ENCODE results near the gene MTA1.

The MTA1 gene

DNA sequence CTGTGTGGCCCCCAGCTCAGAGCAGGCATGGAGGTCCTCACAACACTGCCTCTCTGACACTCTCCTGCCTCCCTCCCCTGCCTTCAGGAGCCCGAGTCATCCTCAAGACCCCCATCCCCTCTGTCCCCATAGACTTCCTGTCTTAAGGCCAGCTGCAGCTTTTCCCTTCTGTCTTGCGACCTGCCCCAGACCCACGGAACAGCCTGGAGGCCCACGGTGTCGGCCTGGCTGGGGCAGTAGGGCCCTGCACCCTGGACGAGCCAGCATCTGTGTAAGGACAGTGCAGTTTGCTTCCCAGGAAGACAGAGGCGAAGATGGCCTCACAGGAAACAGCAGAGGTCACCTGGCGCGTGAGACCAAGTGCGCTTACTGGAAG is 81.1 kb downstream of the MTA1 start:
- DNase-seq, result no peak

DNA sequence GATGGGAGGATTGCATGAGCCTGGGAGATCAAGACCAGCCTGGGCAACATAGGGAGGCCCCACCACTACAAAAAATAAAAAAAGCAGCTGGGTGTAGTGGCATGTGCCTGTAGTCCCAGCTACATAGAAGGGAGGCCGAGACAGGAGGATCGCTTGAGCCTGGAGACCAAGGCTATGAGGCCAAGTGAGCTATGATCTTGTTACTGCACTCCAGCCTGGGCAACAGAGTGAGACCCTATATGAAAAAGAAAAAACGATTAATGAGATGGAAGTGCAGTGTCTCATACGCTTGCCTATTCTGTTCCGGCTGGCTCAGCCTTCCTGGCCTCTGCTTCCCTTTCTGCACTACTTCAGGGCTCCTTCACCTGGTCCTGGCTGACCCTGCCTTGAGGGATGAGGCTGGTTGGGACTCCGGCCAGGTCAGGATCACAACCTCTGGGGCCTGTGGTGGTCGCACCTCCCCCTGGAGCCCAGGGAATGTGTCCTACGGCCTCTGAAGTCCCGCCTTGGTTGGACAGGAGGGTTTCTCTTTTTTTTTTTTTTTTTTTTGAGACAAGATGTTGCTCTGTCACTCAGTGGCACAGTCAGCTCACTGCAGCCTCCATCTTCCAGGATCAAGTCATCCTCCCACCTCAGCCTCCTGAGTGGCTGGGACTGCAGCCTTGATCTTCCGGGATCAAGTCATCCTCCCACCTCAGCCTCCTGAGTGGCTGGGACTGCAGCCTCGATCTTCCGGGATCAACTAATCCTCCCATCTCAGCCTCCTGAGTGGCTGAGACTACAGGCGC is 82.1 kb downstream of the MTA1 start:
- peak in 1 of 5 donors; percentile 10 for DNase-seq

DNA sequence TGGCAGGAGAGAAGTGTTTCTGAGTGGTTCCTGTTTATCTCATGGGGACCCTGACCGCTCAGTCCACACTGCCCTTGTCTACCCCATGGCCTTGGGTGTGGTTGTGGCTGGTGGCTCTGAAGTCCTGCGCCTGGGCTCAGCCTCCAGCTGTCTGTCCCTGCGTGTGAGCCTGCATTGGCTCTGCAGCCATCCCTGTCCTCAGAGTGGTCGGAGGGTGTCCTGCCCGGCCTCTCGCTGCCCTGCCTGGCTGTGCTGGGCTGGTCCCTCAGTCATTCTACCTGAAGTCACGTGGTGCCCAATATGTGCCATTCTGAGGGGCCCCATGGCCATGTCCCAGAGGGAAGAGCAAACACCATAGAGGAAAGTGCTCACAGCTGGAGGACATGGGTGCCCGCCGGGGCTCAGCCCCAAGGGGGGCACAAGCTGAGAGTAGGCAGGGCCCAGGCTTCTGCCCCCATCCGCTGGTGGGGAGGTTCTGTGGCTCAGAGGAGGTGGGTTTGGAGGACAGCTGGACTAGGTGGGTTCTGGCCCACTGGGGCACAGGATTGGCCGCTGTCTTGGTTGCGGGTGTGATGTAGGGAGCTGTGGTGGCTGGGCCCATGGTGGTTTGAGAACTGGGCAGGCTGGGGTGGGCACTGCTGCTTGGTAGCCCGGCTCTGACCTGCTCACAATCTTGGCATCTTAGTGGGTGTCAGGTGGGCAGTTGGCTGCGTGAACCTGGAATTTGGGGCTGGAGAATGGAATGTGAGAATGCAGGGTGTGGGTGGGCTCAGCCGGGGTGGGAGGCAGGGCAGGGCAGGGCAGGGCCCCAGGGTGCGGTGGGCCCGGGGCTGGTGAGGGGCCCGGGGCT is 83.0 kb downstream of the MTA1 start:
- DNase-seq, result peak in 1 of 5 donors; percentile 13

DNA sequence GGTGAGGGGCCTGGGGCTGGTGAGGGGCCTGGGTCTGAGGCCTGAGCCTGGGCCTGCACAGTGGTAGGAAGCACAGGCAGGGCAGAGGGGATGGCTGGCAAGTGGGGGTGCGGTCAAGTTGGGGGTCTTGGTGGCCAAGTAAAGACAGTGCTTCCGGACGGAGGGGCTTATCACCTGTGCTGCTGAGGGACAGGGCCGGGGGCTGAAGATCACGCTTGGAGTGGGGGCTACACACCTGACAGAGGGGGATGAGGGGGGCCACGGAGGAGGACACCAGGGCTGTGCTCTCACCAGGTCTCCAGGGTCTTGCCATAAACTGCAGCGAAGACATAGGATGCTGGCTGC is 83.6 kb downstream of the MTA1 start:
- no peak for DNase-seq

DNA sequence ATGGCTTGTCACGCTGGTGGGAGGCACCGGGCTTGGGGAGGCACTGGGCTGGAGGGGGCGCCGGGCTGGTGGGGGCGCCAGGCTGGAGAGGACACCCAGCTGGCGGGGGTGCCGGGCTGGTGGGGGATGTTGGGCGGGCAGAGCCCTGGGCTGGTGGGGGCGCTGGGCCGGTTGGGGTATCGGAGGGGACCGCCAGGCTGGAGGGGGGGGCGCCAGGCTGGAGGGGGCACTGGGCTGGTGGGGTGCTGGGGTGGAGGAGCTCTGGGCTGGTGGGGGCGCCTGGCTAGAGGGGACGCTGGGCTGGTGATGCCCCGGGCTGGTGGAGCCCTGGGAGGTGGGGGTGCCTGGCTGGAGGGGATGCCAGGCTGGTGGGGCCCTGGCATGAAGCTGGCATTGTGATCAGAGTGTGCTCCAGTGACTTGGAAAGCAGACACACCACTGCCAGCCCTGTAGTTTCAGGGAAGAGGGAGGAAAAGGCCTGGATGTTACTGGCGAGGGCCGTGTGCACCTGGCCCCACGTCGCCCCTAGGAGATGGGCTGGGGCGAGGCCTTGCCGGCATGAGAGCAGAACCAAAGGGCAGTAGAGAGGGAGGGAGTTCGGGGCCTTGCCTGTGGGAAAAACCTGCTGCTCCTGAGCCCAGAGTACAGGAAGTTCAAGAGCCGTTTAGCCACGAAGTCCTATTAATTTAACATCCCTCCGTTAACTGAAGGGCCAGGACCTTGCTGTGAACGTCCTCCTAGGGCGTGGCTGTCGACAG is 84.5 kb downstream of the MTA1 start:
- DNase-seq, result peak in 1 of 5 donors; percentile 20

DNA sequence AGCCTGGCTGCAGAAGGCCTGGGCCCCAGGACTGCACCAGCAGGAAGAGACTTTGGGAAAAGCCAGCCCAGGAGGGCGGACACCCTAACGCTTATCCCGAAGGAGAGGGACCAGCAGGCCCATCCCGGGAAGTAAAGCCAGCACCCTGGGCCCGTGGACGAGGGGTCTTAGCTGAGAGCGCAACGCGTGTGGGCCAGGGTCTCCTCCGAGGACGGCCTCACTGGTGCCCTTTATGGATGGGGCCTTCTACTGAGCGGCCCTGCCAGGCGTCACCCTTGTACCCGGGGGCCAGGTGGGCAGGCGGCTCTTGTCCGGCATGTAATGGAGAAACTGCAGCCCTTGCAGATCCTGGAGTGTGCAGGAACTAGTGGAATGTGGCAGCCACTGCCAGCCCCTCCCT is 85.5 kb downstream of the MTA1 start:
- peak in 1 of 5 donors; percentile 13 for DNase-seq

DNA sequence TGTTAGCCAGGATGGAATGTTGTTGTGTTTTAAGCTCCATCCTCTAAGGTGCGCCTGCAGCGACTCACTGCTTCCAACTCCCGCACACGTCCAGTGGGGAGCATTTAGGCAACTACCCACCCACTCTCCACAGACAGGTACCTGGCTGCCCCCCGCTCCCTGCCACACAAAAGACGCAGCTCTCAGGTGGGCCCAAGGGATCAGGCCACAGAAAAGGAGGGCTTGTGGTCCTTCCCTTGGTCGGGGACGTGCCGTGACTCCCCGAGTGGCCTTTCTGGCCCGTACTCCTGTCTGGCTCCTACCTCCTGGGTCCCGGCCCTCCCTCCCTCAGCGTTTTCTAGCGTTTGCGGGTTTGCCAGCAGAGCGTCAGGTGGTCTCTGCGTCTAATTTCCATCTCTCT is 87.6 kb downstream of the MTA1 start:
- DNase-seq, result no peak

DNA sequence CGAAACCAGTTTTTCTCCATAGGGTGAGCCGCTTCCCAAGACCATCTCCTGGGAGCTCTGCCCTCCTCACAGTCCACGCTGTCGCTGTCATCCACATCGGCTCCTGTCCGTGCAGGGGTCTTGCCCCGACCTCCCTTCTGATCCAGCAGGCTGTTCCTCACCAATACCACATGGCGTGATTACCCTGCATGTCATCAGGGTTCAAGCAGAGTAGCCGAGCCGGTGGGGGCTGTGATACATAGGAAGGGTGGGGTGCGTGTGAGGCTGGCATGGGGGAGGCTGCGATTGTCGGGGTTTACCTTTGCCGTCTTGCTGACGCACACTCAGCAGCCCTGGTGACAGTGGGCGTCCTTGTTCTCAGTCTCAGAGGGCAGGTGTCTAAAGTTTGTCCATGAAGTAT is 88.4 kb downstream of the MTA1 start:
- peak in 1 of 5 donors; percentile 12 for DNase-seq

DNA sequence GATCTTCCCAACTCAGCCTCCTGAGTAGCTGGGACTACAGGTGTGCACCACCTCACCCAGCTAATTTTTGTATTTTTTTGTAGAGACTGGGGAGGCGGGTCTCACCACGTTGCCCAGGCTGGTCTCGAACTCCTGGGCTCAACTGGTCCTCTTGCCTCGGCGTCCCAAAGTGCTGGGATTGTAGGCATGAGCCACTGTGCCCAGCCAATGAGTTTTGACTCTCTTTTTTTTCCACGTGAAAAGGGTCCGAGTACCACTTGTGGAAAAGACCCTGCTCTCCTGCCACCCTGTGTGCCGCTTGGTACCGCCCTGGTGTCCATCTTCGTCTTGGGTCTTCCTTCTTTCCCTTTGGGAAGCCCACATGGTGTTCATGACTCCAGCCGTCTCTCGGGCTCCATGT is 89.0 kb downstream of the MTA1 start:
- DNase-seq, result no peak

DNA sequence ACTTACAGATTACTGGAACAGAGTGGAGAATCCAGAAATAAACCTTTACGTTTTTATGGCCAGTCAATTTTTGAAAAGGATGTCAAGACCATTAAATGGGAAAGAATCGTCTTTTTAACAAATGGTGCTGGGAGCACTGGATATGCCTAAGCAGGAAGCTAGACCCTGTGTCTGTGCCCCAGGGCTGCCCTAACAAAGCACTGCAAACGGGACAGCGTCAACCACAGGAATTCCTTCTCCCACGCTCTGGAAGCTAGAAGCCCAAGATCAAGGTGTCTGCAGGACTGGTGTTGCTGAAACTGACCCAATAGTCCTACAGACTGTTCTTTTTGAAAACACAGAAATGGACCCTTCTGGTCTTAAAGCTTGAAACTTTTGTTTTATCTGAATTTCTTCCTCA is 97.5 kb downstream of the MTA1 start:
- DNase-seq, result no peak

DNA sequence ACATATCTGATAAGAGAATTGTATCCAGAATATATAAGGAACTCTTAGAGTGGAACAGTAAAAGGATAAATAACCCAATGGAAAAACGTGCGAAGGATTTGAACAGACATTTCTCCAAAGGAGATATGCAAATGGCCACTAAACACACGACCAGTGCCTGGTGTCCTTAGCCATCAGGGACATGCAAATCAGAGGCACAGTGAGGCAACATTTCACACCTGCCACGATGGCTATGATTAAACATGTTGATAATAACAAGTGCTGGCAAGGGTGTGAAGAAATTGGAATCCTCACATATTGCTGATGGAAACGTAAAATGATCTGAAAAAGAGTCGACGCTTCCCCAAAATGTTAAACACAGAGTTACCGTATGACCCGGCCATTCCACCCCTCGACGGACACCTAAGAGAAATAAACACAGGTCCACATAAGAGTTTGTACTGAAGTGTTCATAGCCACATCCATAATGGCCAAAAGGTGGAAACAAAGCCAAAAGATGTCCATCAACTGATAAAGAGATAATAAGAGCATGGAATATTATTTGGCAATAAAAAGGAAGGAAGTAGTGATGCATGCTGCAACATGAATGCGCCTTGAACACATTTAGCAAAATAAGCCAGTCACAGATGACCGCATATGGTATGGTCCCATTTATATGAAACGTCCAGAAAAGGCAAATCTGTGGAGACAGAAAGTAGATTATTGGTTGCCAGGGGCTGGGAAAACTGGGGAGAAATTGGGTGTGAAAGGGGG is 100.5 kb downstream of the MTA1 start:
- DNase-seq, result no peak
